ENCODE results near the gene TBC1D32.

DNA sequence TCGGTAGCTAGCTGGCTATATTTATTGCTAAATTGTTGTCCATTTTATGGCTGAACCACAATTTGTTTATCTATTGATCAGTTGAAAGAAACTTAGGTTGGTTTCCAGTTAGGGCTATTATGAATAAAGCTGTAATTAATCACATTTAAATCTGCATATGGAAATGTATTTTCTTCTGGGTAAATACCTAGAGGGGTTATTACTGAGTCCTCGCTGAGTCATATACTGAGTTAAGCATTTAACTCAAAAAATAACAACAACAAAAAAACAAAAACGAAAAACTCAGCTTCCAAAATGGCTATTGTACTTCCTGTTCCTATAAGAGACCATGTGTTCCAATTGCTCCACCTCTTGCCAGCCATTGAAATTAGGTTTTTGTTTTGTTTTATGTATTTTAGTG is 258.2 kb downstream of the TBC1D32 start:
- TF ChIP-seq, protein P1, sequence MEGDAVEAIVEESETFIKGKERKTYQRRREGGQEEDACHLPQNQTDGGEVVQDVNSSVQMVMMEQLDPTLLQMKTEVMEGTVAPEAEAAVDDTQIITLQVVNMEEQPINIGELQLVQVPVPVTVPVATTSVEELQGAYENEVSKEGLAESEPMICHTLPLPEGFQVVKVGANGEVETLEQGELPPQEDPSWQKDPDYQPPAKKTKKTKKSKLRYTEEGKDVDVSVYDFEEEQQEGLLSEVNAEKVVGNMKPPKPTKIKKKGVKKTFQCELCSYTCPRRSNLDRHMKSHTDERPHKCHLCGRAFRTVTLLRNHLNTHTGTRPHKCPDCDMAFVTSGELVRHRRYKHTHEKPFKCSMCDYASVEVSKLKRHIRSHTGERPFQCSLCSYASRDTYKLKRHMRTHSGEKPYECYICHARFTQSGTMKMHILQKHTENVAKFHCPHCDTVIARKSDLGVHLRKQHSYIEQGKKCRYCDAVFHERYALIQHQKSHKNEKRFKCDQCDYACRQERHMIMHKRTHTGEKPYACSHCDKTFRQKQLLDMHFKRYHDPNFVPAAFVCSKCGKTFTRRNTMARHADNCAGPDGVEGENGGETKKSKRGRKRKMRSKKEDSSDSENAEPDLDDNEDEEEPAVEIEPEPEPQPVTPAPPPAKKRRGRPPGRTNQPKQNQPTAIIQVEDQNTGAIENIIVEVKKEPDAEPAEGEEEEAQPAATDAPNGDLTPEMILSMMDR (conservative IDR thresholded peaks at IDR 0.05 in 1 of 2, IDR thresholded peaks at IDR 0.05 in 1 of 2; ENCODE audit: extremely low read depth in 1 of 2, insufficient read depth in 1 of 2, low read depth in 1 of 2, low read length in 2 of 2), result no peak
- TF ChIP-seq EZH2 (IDR thresholded peaks at IDR 0.05; ENCODE audit: borderline replicate concordance, low read length), result no peak
